Endothelial cell of umbilical vein (primary cell): ENCODE results near the gene MGLL. TPM values are rescaled to one million over a fixed set of nuclear protein-coding genes. Genes with fewer than 3 reads are reported as not detected.

Experiments
- BruUV-seq: library from RNA; stranded (reverse); fragments of 400-500 nt; replicated peaks from 2 replicates; lab custom pipeline; 2021; lab: Mats Ljungman, UMichigan
- CTCF ChIA-PET: fragments of 300-600, 350-600 bp; sonication (Branson Sonifier 250); formaldehyde crosslinking; loops from one replicate; lab custom pipeline; 2021; ENCODE audit warnings: antibody characterized with exemption, inconsistent platforms; lab: Charles Lee
- POLR2A ChIA-PET: fragments of 300-600, 350-600 bp; sonication (Branson Sonifier 250); formaldehyde crosslinking; loops from one replicate; lab custom pipeline; 2021; ENCODE audit warnings: antibody characterized with exemption, inconsistent platforms; lab: Charles Lee
- DNase-seq: peaks from one replicate; pipeline ENCODE4 v3.0.0-alpha.2; 2011; ENCODE audit warnings: low read depth, low spot score
- FAIRE-seq: peaks from 2 replicates; lab custom pipeline; 2011; peaks lifted over from hg19 to GRCh38; lab: Jason Lieb, UNC
- H2AFZ ChIP-seq: 2 replicates; pipeline ENCODE4 v1.6.0; 2012; ENCODE audit warnings: low read depth, low read length, control low read depth, inconsistent platforms
- H3K27ac ChIP-seq: 2 replicates; pipeline ENCODE4 v1.5.1; 2011; ENCODE audit warnings: low read depth, mild to moderate bottlenecking, control low read depth, low read length, moderate library complexity; ENCODE audit not compliant: insufficient read depth
- H3K27me3 ChIP-seq, 2 experiments: 2 replicates each; pipeline versions ENCODE4 v1.6.0 to v1.6.1; 2011; ENCODE audit warnings: low read length in 2 of 2, mixed read lengths in 1 of 2; ENCODE audit not compliant: control insufficient read depth in 2 of 2, insufficient read depth in 2 of 2
- H3K36me3 ChIP-seq, 2 experiments: 2 replicates in 1 of 2; 3 replicates in 1 of 2; pipeline ENCODE4 v1.5.1; 2011; ENCODE audit warnings: low read length in 2 of 2, mild to moderate bottlenecking in 1 of 2, moderate library complexity in 1 of 2; ENCODE audit not compliant: control insufficient read depth in 2 of 2, insufficient read depth in 2 of 2; ENCODE audit errors: extremely low read depth in 1 of 2
- H3K4me1 ChIP-seq: 3 replicates; pipeline ENCODE4 v1.5.1; 2011; ENCODE audit warnings: mild to moderate bottlenecking, low read length; ENCODE audit not compliant: control insufficient read depth, insufficient read depth; ENCODE audit errors: extremely low read depth
- H3K4me2 ChIP-seq: 2 replicates; pipeline ENCODE4 v1.6.1; 2011; ENCODE audit warnings: low read length, control low read depth, mixed read lengths; ENCODE audit not compliant: insufficient read depth
- H3K4me3 ChIP-seq, 3 experiments: fragments of 200-600 bp in 1 of 3; sonication (generic), shearing (Covaris generic) in 1 of 3; replicated peaks in 1 of 3; 2 replicates each; pipeline ENCODE4 v1.5.1; 2011 to 2016; ENCODE audit warnings: control low read depth in 3 of 3, low read length in 3 of 3, mild to moderate bottlenecking in 2 of 3, inconsistent platforms in 1 of 3, low read depth in 1 of 3, moderate library complexity in 1 of 3; ENCODE audit not compliant: insufficient read depth in 1 of 3
- H3K79me2 ChIP-seq: 2 replicates; pipeline ENCODE4 v1.6.0; 2012; ENCODE audit warnings: low read length, inconsistent platforms; ENCODE audit not compliant: control insufficient read depth, insufficient read depth
- H3K9ac ChIP-seq: replicated peaks from 2 replicates; pipeline ENCODE3; 2011; ENCODE audit warnings: low read length, control low read depth; ENCODE audit not compliant: insufficient read depth; ENCODE audit errors: extremely low read depth
- H3K9me1 ChIP-seq: replicated peaks from 3 replicates; pipeline ENCODE4 v1.6.0; 2011; ENCODE audit warnings: mild to moderate bottlenecking, low read length; ENCODE audit not compliant: control insufficient read depth, insufficient read depth; ENCODE audit errors: extremely low read depth
- H3K9me3 ChIP-seq: replicated peaks from 2 replicates; pipeline ENCODE4 v1.5.1; 2012; ENCODE audit warnings: low read length, inconsistent platforms; ENCODE audit not compliant: control insufficient read depth, insufficient read depth
- H4K20me1 ChIP-seq: replicated peaks from 2 replicates; pipeline ENCODE3; 2011; ENCODE audit warnings: mild to moderate bottlenecking, low read length; ENCODE audit not compliant: control insufficient read depth, insufficient read depth; ENCODE audit errors: extremely low read depth
- EZH2 ChIP-seq: IDR thresholded peaks from 2 replicates; pipeline ENCODE4 v1.6.1; 2012; ENCODE audit warnings: borderline replicate concordance, low read depth, mild to moderate bottlenecking, moderate library complexity, low read length, inconsistent platforms; ENCODE audit not compliant: severe bottlenecking
- FOS ChIP-seq: IDR thresholded peaks from 2 replicates; pipeline ENCODE4 v1.6.1; 2011; ENCODE audit warnings: mild to moderate bottlenecking, low read length, moderate library complexity, borderline replicate concordance; ENCODE audit not compliant: insufficient read depth
- GATA2 ChIP-seq: IDR thresholded peaks from 2 replicates; pipeline ENCODE4 v1.7.0; 2011; ENCODE audit warnings: low read depth, mild to moderate bottlenecking, moderate library complexity, mixed read lengths, low read length; ENCODE audit not compliant: insufficient read length, insufficient read depth
- JUN ChIP-seq: IDR thresholded peaks from 2 replicates; pipeline ENCODE4 v1.6.1; 2011; ENCODE audit warnings: borderline replicate concordance, low read depth; ENCODE audit not compliant: insufficient read length, insufficient read depth
- MYC ChIP-seq: IDR thresholded peaks from one replicate; pipeline ENCODE4 v1.6.1; 2011; ENCODE audit warnings: mild to moderate bottlenecking, low read depth, low read length
- POLR2A ChIP-seq: IDR thresholded peaks from 2 replicates; pipeline ENCODE4 v1.6.1; 2012; ENCODE audit warnings: low read depth, mild to moderate bottlenecking, control low read depth, low read length
- POLR2AphosphoS5 ChIP-seq: IDR thresholded peaks from 2 replicates; pipeline ENCODE4 v1.6.1; 2012; ENCODE audit warnings: low read depth, mild to moderate bottlenecking, control low read depth, low read length, moderate library complexity; ENCODE audit not compliant: insufficient read depth
- dilution Hi-C: fragments of 300-500 bp; cut with MboI; formaldehyde crosslinking; loops from one replicate; pipeline ENCODE4 v1.15.0; 2019; ENCODE audit warnings: low sequenced_read_pairs; ENCODE audit not compliant: extremely low pct_ligation_motif_present
- intact Hi-C: fragments of 100-400 bp; cut with micrococcal nuclease; formaldehyde crosslinking; loops from one replicate; pipeline ENCODE4 v1.10.0; 2022
- polyA plus RNA-seq, 4 experiments: library from polyadenylated mRNA; depleted of rRNA in 3 of 4; stranded (reverse) in 3 of 4; unstranded in 1 of 4; fragments of >200 nt; gene quantifications; 2 replicates each; pipeline versions ENCODE4 v1.2.1 to v1.2.3, GENCODE V29; 2011 to 2012; ENCODE audit warnings: missing spikeins in 1 of 4
- total RNA-seq: library from RNA; stranded (reverse); gene quantifications from 2 replicates; pipeline ENCODE4 v1.2.3, GENCODE V29; 2021
- TF ChIP-seq, protein P1 (sequence below), 2 donors: IDR thresholded peaks; 1 replicate in 1 of 2; 2 replicates in 1 of 2; pipeline ENCODE4 v1.5.1; 2011; ENCODE audit warnings: low read length in 2 of 2, mild to moderate bottlenecking in 2 of 2, moderate library complexity in 2 of 2, control low read depth in 1 of 2, inconsistent platforms in 1 of 2, low read depth in 1 of 2; ENCODE audit not compliant: insufficient read depth in 1 of 2; ENCODE audit errors: extremely low read depth in 1 of 2
- TF ChIP-seq, protein P2 (sequence below): IDR thresholded peaks from 2 replicates; pipeline ENCODE4 v1.6.1; 2011; ENCODE audit not compliant: insufficient read depth, insufficient read length

Gene MGLL
- total and polyA plus RNA-seq, 2 donors (not counting 3 experiments of a cell fraction or from before 2014, with no cell fraction given), result 30.7 to 60.2 TPM

DNA sequence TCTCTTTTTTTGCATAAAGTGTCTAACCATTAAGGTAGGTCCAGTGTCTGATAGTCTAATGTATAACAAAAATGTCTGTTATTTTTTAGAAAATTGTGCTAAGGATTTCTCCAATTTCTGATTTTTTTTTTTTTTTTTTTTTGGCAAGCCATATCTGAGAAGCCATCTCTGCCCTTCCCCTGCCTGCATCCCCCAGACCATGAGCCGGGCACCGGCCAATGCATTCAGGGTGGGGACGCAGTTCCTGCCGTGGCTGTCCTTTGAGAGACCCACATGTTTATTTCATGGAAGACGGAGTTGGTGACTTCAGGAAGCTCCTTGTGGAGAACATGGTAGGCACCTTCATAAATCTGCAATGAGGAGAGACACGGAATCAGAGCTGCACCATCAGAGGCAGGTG is 130.3 kb downstream of the MGLL start:
- intact Hi-C loops (loop anchor here (1.0 to 10.0 kb wide), 2 partner anchors 139 to 283 kb away; no protein-coding TSS in a partner anchor), dilution Hi-C loops (no loop called here)
- H3K4me3 ChIP-seq, result no peak overlapping the region
- H2AFZ ChIP-seq, result no peak overlapping the region
- H3K9ac ChIP-seq, result no peak overlapping the region
- no TSS peak for BruUV-seq
- H3K9me1 ChIP-seq, result no peaks in the 10 kb centered on the region
- H3K27ac ChIP-seq, result no peak overlapping the region
- ChIA-PET CTCF (interaction anchor here (1.1 to 1.8 kb wide), 3 partner anchors 9 to 268 kb away, joined by 3 to 33 read pairs (median 10); no protein-coding TSS in a partner anchor), POLR2A (no interaction called here)
- peaks cover 7% of the 10 kb centered on the region for H3K4me1 ChIP-seq
- no peak overlapping the region for H3K4me2 ChIP-seq
- DNase-seq, result no peak
- TF ChIP-seq, protein P1, sequence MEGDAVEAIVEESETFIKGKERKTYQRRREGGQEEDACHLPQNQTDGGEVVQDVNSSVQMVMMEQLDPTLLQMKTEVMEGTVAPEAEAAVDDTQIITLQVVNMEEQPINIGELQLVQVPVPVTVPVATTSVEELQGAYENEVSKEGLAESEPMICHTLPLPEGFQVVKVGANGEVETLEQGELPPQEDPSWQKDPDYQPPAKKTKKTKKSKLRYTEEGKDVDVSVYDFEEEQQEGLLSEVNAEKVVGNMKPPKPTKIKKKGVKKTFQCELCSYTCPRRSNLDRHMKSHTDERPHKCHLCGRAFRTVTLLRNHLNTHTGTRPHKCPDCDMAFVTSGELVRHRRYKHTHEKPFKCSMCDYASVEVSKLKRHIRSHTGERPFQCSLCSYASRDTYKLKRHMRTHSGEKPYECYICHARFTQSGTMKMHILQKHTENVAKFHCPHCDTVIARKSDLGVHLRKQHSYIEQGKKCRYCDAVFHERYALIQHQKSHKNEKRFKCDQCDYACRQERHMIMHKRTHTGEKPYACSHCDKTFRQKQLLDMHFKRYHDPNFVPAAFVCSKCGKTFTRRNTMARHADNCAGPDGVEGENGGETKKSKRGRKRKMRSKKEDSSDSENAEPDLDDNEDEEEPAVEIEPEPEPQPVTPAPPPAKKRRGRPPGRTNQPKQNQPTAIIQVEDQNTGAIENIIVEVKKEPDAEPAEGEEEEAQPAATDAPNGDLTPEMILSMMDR (IDR thresholded peaks at IDR 0.05; ENCODE audit: extremely low read depth in 1 of 2, insufficient read depth in 1 of 2, low read depth in 1 of 2, low read length in 2 of 2), result no peak
- no peak for TF ChIP-seq GATA2
- TF ChIP-seq, protein P2, sequence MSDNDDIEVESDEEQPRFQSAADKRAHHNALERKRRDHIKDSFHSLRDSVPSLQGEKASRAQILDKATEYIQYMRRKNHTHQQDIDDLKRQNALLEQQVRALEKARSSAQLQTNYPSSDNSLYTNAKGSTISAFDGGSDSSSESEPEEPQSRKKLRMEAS, result no peak
- no peak for TF ChIP-seq FOS
- no peak for TF ChIP-seq JUN
- no peak for TF ChIP-seq EZH2
- TF ChIP-seq POLR2AphosphoS5, result no peak
- TF ChIP-seq MYC, result no peak
- TF ChIP-seq POLR2A, result no peak
- H3K36me3 ChIP-seq, result peaks cover 2 to 3% of the 10 kb centered on the region in 2 experiments
- no peaks in the 10 kb centered on the region for H3K9me3 ChIP-seq
- H3K27me3 ChIP-seq, result no peaks in the 10 kb centered on the region
- H3K79me2 ChIP-seq, result no peaks in the 10 kb centered on the region
- H4K20me1 ChIP-seq, result no peaks in the 10 kb centered on the region
- FAIRE-seq, result no peak
